Measurements from ENCODE around the gene MTF1.
A peak's percentile ranks its signal among the peaks of the same experiment; 100 is the strongest.
"Not testable (repeated sequence)": the region's sequence is repeated elsewhere in the genome, so short reads cannot be mapped to it uniquely, and the experiment has no call there.

The MTF1 gene

GRCh38 chr1:37793773-37794371 lies 65.5 kb downstream of the MTF1 start, which contains the start of gene MANEAL:
Gene MANEAL (plus strand): TSS chr1:37793847. CDS start chr1:37794183, 336 bp downstream.
- DNase-seq (ENCODE audit: low spot score), result no peak

- no peak for DNase-seq (ENCODE audit: low spot score)
Measured at GRCh38 chr1:37792943-37793686, 66.3 kb downstream of the MTF1 start.

DNA sequence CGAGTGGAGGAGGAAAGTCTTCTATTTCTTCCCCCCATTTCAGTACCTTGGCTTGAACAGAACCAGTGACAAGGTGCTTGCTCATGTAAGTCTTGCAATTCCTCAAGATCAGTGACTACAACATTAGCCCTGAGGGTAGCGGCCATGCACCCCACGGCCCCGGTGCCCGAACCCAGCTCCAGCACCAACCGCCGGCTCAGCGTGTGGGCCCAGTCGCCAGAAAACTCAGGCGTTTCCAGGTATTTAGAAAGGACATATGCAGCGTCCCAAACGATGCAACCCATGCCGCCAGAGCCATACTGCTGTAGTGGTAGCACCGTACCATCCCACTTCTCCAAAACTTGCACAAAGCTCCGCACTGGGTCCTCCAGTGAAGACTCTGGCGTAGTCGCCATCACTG lies 76.9 kb downstream of the MTF1 start:
- DNase-seq (ENCODE audit: low spot score), result no peak

- DNase-seq (ENCODE audit: low spot score), result no peak
Measured at GRCh38 chr1:37778654-37779053, 80.7 kb downstream of the MTF1 start.

DNA sequence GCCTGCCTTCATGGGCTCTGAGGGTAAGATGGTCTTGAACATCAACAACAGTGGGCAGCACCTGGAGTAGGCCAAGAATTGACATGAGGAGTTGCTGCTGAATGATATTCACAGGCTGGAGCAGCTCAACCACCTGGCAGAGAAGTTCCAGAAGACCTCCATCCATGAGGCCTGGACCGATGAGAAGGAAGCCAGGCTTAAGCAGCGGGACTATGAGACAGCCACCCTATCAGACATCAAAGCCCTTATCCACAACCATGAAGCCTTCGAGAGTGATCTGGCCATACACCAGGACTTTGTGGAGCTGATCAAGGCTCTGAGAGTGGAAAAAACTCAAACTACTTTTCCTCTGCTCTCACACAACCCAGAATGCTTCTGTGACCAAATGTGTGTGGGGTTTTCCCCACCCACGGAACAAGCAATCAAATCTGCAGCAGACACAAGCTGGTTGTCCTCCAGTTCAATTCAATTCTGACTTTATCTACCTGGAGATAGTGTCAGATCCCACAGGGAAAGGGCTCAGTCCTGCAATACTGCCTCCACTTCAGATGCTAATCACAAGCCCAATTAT lies 82.4 kb downstream of the MTF1 start:
- no peak for DNase-seq (ENCODE audit: low spot score)

DNA sequence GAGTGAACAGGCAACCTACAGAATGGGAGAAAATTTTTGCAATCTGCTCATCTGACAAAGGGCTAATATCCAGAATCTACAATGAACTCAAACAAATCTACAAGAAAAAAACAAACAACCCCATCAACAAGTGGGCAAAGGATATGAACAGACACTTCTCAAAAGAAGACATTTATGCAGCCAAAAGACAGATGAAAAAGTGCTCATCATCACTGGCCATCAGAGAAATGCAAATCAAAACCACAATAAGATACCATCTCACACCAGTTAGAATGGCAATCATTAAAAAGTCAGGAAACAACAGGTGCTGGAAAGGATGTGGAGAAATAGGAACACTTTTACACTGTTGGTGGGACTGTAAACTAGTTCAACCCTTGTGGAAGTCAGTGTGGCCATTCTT lies 88.0 kb downstream of the MTF1 start:
- not testable (repeated sequence) for DNase-seq (ENCODE audit: low spot score)

GRCh38 chr1:37767488-37767887 lies 91.9 kb downstream of the MTF1 start:
- no peak for DNase-seq (ENCODE audit: low spot score)

GRCh38 chr1:37765916-37766664 lies 93.3 kb downstream of the MTF1 start:
- no peak for DNase-seq (ENCODE audit: low spot score)

DNA sequence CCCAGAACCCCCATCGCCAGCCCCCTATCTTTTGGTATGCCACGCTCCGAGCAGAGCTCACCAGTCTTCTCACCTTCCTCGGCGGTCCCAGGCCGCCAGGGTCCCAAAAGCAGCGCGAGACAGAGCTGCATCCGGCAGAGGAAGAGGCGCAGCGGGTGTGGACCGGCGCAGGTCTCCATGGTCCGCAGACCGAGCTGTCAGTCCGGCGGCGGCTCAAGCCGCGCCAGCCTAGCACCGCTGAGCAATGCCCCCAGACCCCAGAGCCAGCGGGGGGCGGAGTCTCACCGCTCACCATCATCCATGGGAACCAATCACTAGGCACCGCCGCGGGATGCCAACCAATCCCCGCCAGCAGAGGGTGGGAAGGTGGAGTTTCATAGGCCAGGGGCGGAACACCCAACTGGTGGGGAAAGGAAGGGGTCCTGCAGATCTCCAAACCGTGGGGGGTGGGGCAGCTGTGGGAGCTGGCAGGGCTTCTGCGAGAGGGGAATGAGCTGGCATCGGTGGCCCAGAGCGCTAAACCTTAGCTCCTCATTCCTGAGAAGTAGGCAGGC lies 94.4 kb downstream of the MTF1 start, which contains the start of gene EPHA10:
EPHA10 (minus strand) TSS at position 233 of the 554 bp plus-strand sequence; CDS start at position 179, 54 bp downstream.
- peak; percentile 71 for DNase-seq (ENCODE audit: low spot score)

- DNase-seq (ENCODE audit: low spot score), result no peak
Measured at GRCh38 chr1:37764414-37764825, 95.0 kb downstream of the MTF1 start.

DNA sequence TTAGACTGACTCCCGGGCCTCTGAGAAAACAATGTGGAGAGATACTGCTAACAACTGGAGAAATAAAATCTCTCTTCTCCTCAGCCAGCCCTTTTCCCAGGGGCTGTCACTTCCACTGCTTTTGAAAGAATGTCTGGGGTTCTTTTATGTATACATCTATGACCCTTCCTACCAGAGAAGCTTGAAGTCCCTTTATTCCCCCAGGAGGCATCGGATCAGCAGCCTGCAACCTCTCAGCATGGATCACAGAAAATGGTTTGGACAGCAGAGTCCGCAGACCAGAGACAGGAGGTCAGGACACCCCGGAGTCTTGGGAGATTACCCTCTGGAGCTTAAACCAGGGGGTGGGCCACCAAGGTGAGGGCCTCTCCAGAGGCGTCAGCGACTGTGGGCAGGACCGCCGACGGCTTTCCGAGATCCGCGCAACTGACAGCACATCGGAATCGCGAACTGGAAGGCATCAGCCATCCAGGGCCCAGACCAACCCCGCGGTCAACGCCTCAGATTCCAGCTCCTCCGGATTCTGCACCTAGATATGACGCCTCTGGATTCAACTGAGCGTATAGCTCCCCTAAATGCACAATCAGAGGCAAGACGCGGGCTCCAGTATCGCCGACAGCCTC lies 95.5 kb downstream of the MTF1 start:
- no peak for DNase-seq (ENCODE audit: low spot score)

- DNase-seq (ENCODE audit: low spot score), result no peak
Measured at GRCh38 chr1:37762516-37762915, 96.9 kb downstream of the MTF1 start.

DNA sequence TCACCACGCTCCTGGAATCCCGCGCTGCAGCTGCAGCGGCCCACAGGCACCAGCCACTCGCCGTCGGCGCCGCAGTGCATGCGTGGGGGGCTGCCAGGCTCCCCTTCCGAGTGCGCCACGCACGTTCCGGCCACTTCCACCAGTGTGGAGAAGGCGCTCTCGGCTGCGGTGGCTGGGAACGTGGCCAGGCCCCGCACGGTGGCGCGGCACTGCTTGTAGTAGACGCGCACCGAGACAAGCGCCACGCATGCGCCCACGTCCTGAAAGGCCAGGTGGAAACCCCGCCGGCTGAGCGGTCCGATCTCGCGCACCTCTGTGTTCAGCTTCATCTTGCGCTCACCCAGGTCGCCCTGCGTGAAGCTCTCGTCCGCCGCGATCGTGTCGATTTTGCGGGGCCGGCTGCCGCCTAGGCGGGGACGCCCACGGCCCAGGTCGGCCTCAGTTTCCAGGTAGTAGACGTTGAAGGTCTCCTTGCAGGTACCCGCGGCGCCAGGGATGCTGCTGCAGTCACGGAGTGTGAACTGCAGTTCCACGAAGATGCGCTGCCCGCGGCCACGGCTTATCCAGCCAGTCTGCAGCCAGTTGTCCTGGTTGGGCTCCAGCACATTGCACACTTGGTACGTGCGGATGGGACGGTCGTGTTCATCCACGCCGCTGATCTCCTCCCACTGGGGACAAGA lies 97.8 kb downstream of the MTF1 start:
- no peak for DNase-seq (ENCODE audit: low spot score)

Measured in putamen (tissue), 1 donor.